GM12874 (cell line): Measurements from ENCODE around the gene SUSD4.

Source experiments
- TF ChIP-seq, protein P1 (sequence below): IDR thresholded peaks from 2 replicates; pipeline ENCODE4 v1.5.1; 2011; ENCODE audit warnings: low read depth, mild to moderate bottlenecking, control low read depth, low read length, moderate library complexity; ENCODE audit not compliant: insufficient read depth

The SUSD4 gene

DNA sequence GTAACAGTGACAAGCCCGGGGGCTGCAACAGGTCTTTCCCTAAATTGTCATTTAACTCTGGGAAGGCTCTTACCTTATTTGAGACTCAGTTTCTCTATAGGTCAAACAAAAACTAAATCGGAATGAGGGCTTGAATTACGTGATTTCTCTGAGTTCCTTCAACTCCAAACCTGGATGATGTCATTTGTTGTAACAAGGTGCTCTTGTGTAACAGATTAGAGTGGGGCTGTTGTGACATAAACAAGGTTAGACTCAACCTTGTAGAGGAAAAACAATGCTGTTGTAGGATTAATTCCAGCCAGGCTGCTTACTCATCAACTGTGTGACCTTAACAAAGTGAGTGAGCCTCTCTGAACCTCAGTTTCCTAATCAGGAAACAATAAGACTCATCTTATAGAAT is 74.4 kb downstream of the SUSD4 start:
- TF ChIP-seq, protein P1, sequence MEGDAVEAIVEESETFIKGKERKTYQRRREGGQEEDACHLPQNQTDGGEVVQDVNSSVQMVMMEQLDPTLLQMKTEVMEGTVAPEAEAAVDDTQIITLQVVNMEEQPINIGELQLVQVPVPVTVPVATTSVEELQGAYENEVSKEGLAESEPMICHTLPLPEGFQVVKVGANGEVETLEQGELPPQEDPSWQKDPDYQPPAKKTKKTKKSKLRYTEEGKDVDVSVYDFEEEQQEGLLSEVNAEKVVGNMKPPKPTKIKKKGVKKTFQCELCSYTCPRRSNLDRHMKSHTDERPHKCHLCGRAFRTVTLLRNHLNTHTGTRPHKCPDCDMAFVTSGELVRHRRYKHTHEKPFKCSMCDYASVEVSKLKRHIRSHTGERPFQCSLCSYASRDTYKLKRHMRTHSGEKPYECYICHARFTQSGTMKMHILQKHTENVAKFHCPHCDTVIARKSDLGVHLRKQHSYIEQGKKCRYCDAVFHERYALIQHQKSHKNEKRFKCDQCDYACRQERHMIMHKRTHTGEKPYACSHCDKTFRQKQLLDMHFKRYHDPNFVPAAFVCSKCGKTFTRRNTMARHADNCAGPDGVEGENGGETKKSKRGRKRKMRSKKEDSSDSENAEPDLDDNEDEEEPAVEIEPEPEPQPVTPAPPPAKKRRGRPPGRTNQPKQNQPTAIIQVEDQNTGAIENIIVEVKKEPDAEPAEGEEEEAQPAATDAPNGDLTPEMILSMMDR, result no peak

DNA sequence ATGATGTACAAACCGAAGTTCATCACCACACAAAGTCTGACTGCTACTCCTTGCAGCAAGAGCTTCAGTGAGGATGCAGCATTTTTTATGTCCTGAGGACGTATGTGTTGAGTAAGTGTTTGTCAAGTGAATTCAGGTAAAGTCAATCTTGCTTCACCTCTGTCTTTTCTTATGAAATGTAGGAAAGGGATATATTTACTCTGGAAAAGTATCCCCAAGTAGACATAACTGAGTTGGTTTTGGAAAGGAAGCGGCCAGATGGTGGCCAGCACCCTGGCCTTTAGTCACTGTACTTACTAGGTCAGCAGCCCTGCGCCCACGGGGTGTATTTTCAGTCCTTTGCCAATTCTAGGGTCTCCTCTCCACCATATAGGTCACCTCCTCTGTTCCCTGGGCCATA is 75.2 kb downstream of the SUSD4 start:
- TF ChIP-seq, protein P1, result no peak

DNA sequence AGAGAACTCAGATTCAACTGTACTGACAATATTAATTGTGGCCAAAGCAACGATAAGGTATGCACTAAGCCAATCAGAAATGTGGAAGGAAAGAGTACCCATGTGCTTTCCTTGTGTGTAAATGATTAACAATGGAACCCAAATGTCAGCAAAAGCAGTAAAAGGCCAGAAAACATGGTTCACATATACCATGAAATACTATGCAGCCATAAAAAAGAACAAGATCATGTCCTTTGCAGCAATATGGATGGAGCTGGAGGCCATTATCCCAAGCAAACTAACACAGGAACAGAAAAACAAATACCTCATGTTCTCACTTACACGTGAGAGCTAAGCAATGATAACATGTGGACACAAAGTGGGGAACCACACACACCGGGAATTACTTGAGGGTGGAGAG is 78.5 kb downstream of the SUSD4 start:
- TF ChIP-seq, protein P1, result no peak

DNA sequence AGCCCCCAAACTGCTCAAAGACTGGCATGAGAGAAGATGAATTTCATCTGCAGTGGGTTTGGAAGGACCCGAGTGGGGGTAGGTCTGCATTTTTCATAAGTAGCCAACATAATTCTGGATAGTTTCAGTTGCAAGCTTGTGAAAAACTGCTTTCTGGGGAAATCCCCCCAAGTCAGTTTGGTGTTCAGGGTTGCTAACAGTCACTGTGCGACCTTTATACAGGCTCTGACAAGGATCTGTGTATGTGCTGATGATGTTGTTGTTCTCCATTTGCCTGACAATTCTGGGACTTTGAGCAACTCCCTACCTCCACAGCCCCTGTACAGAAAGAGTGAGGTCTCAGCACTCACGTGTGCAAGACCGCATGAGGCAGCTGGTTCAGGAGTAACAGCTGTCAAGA is 87.9 kb downstream of the SUSD4 start:
- TF ChIP-seq, protein P1, result no peak

DNA sequence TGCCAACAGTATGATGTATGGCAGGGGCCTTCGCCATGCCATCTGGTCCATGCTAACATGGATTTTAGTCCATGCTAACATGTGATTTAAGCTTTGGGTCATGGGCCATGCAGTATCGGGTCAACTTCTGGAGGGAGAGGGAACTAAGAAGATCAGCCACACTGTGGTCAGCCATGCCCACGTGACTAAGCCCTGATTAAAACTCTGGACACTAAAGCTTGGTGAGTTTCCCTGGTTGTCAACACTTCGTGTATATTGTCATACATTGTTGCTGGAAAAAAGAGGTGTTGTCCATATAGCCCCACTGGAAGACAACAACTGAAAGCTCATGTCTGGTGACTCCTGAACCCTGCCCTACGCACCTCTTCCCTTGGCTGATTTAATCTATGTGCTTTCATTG is 90.5 kb downstream of the SUSD4 start:
- TF ChIP-seq, protein P1, result no peak

DNA sequence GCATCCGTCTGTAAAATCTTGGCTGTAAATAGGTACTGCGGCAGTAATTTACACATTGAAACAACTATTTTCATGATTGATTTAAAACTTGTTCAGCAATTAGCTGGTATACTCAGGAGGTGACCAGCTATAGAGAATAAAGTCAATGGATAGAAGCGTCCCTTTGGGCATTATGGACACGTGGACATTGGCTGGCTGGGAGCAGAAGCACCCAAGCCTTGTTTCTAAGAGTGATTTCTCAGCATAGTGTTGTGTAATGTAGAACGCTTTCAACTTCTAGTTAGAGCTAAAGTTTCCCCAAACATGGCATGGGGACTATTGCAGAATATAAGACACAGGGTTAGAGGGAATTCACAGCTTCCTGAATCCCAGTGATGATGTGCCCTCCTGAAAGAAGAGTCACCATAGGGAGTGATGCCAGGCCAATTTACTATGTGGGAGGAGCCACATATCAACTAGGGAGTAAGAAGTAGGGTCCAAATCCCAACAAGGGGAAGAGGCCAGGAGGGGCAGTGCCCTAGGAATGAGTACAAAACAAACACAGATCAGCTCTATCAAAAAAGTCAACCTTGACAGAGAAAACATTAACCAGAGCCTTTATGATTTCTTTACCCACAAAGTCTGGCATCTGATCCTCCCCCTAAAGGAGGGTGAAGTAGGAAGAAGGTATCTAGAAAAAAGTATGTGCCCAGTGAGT is 92.7 kb downstream of the SUSD4 start:
- TF ChIP-seq, protein P1, result no peak

DNA sequence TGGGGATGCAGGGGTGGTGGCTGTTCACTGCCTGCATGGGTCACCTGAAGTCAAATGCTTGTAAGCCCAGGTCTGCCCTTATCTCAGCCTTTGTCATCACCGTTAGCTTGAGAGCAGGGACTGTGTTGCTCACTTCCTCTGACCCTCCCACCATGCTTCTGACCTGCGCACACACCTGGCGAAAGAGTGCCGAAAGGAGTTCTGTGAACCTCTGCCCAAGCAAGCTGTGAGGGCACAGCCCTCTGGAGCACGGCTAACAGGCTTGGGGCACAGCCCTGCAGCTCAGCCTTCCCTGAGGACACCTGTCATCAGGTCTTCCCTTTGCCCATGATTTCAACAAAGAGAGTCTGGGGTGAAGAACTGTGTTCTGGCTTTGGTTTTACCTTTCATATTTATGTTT is 93.8 kb downstream of the SUSD4 start:
- TF ChIP-seq, protein P1, result no peak
